ENCODE results near the gene REC114. TPM values are rescaled to one million over a fixed set of nuclear protein-coding genes. Genes with fewer than 3 reads are reported as not detected.

The REC114 gene
- total and polyA plus RNA-seq, 10 of the 15 experiments (the other 5 are each of a cell fraction or from before 2014, with no cell fraction given): not detected

DNA sequence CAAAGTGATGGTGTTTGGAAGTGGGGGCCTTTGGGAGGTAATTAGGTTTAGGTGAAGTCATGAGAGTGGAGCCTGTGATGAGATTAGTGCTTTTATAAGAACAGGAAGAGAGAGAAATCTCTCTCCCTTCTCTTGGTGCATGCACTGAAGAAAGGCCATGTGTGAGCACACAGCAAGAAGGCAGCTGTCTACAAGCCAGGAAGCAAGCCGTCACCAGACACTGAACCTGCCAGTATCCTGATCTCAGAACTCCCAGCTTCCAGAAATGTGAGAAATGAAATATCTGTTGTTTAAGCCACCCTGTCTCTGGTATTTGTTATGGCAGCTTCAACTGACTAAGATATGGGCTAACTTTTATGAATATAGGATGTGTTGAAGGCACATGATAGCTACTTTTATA, 72.6 kb downstream of the REC114 start:
- FAIRE-seq: no peak
- ChIA-PET CTCF (interaction anchor here (0.7 to 1.0 kb wide), 2 partner anchors 11 to 92 kb away, joined by 3 read pairs; no protein-coding TSS in a partner anchor), SMC1A (ENCODE audit: uncharacterized antibody, unreplicated experiment) (no interaction called here)
- no peak for TF ChIP-seq STAT1 (conservative IDR thresholded peaks at IDR 0.05)
- no peak for TF ChIP-seq BHLHE40 (IDR thresholded peaks at IDR 0.05; ENCODE audit: borderline replicate concordance in 1 of 2, low read depth in 2 of 2, low read length in 1 of 2)
- TF ChIP-seq SP1 (IDR thresholded peaks at IDR 0.05; ENCODE audit: low read depth, low read length): no peak
- TF ChIP-seq, protein P1, sequence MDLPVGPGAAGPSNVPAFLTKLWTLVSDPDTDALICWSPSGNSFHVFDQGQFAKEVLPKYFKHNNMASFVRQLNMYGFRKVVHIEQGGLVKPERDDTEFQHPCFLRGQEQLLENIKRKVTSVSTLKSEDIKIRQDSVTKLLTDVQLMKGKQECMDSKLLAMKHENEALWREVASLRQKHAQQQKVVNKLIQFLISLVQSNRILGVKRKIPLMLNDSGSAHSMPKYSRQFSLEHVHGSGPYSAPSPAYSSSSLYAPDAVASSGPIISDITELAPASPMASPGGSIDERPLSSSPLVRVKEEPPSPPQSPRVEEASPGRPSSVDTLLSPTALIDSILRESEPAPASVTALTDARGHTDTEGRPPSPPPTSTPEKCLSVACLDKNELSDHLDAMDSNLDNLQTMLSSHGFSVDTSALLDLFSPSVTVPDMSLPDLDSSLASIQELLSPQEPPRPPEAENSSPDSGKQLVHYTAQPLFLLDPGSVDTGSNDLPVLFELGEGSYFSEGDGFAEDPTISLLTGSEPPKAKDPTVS (IDR thresholded peaks at IDR 0.05; ENCODE audit: low read depth, low read length): no peak
- TF ChIP-seq, protein P2, sequence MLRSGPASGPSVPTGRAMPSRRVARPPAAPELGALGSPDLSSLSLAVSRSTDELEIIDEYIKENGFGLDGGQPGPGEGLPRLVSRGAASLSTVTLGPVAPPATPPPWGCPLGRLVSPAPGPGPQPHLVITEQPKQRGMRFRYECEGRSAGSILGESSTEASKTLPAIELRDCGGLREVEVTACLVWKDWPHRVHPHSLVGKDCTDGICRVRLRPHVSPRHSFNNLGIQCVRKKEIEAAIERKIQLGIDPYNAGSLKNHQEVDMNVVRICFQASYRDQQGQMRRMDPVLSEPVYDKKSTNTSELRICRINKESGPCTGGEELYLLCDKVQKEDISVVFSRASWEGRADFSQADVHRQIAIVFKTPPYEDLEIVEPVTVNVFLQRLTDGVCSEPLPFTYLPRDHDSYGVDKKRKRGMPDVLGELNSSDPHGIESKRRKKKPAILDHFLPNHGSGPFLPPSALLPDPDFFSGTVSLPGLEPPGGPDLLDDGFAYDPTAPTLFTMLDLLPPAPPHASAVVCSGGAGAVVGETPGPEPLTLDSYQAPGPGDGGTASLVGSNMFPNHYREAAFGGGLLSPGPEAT (IDR thresholded peaks at IDR 0.05; ENCODE audit: low read depth): no peak
- no peak for TF ChIP-seq ATF7 (IDR thresholded peaks at IDR 0.05; ENCODE audit: low read depth)
- no peak for TF ChIP-seq BMI1 (IDR thresholded peaks at IDR 0.05; ENCODE audit: borderline replicate concordance)
- no peak for TF ChIP-seq MXI1 (IDR thresholded peaks at IDR 0.05; ENCODE audit: low read depth, low read length)
- no peak for TF ChIP-seq PAX8 (IDR thresholded peaks at IDR 0.05)
- TF ChIP-seq KLF5 (IDR thresholded peaks at IDR 0.05; ENCODE audit: partially characterized antibody): no peak
- no peak for TF ChIP-seq NFXL1 (IDR thresholded peaks at IDR 0.05; ENCODE audit: borderline replicate concordance)
- no peak for TF ChIP-seq NRF1 (conservative IDR thresholded peaks at IDR 0.05; ENCODE audit: low read depth, low read length)
- TF ChIP-seq POU2F2 (IDR thresholded peaks at IDR 0.05; ENCODE audit: borderline replicate concordance, low read depth, low read length): no peak
- no peak for TF ChIP-seq RB1 (IDR thresholded peaks at IDR 0.05; ENCODE audit: borderline replicate concordance)
- TF ChIP-seq, protein P3, sequence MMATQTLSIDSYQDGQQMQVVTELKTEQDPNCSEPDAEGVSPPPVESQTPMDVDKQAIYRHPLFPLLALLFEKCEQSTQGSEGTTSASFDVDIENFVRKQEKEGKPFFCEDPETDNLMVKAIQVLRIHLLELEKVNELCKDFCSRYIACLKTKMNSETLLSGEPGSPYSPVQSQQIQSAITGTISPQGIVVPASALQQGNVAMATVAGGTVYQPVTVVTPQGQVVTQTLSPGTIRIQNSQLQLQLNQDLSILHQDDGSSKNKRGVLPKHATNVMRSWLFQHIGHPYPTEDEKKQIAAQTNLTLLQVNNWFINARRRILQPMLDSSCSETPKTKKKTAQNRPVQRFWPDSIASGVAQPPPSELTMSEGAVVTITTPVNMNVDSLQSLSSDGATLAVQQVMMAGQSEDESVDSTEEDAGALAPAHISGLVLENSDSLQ (IDR thresholded peaks at IDR 0.05): no peak
- TF ChIP-seq, protein P4, sequence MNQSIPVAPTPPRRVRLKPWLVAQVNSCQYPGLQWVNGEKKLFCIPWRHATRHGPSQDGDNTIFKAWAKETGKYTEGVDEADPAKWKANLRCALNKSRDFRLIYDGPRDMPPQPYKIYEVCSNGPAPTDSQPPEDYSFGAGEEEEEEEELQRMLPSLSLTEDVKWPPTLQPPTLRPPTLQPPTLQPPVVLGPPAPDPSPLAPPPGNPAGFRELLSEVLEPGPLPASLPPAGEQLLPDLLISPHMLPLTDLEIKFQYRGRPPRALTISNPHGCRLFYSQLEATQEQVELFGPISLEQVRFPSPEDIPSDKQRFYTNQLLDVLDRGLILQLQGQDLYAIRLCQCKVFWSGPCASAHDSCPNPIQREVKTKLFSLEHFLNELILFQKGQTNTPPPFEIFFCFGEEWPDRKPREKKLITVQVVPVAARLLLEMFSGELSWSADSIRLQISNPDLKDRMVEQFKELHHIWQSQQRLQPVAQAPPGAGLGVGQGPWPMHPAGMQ (IDR thresholded peaks at IDR 0.05; ENCODE audit: borderline replicate concordance): no peak
- TF ChIP-seq SREBF2 (IDR thresholded peaks at IDR 0.05; ENCODE audit: low read length): no peak
- no peak for TF ChIP-seq HCFC1 (IDR thresholded peaks at IDR 0.05; ENCODE audit: low read length)
- TF ChIP-seq, protein P5, sequence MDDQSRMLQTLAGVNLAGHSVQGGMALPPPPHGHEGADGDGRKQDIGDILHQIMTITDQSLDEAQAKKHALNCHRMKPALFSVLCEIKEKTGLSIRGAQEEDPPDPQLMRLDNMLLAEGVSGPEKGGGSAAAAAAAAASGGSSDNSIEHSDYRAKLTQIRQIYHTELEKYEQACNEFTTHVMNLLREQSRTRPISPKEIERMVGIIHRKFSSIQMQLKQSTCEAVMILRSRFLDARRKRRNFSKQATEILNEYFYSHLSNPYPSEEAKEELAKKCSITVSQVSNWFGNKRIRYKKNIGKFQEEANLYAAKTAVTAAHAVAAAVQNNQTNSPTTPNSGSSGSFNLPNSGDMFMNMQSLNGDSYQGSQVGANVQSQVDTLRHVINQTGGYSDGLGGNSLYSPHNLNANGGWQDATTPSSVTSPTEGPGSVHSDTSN (IDR thresholded peaks at IDR 0.05; ENCODE audit: insufficient replicate concordance, low read depth, low read length): no peak

More for the DNA sequence above, 72.6 kb downstream of the REC114 start:
- in situ Hi-C loops (cut with MboI): no loop called here
- WGBS (ENCODE audit: insufficient coverage, insufficient replicate concordance, low lambda C conversion rate, missing lambda C conversion rate): 92% methylated on average over 1 of the region's 1 CpG
- Histone ChIP-seq H3K9ac (ENCODE audit: control insufficient read depth, insufficient read depth, low read length) (no peak overlapping the region), H2AFZ (ENCODE audit: control insufficient read depth, low read depth, low read length) (no peak overlapping the region), H4K20me1 (ENCODE audit: control insufficient read depth, insufficient read depth) (no peaks in the 10 kb centered on the region), H3K9me3 (replicated peaks; ENCODE audit: control insufficient read depth, insufficient read depth, low read length) (no peaks in the 10 kb centered on the region), H3K4me1 (ENCODE audit: control insufficient read depth, insufficient read depth, low read length) (no peaks in the 10 kb centered on the region), H3K4me2 (ENCODE audit: control insufficient read depth, insufficient read depth) (no peak overlapping the region), H3K27me3 (replicated peaks in 1 of 2; ENCODE audit: control insufficient read depth in 2 of 2, insufficient read depth in 2 of 2, low read length in 1 of 2) (no peaks in the 10 kb centered on the region), H3K27ac (ENCODE audit: control insufficient read depth, insufficient read depth) (no peak overlapping the region), H3K36me3 (ENCODE audit: control insufficient read depth in 2 of 2, insufficient read depth in 2 of 2, low read length in 1 of 2) (no peaks in the 10 kb centered on the region), H3K4me3 (no peak overlapping the region), H3K79me2 (ENCODE audit: control insufficient read depth, insufficient read depth, low read length) (no peaks in the 10 kb centered on the region)
- DNase-seq (ENCODE audit: low read depth, low spot score): no peak
- ChIA-PET RAD21 (ENCODE audit: unreplicated experiment) (no interaction called here), POLR2A (no interaction called here)
- ATAC-seq: no peak
- intact Hi-C loops (cut with micrococcal nuclease; ENCODE audit: unreplicated experiment): no loop called here
- no TSS peak for BruUV-seq (replicated peaks)

All from GM12878 (cell line).